ENCODE measurements around the gene TAF11L3.
"Not testable (repeated sequence)": the region's sequence is repeated elsewhere in the genome, so short reads cannot be mapped to it uniquely, and the experiment has no call there.

The TAF11L3 gene

GRCh38 chr5:17518067-17518466 is at the start of gene TAF11L3:
TSS of gene TAF11L3 (plus strand) at chr5:17518367.
- DNase-seq: not testable (repeated sequence)

- DNase-seq: no peak
These were observed 48.1 kb upstream of the TAF11L3 start for GRCh38 chr5:17470064-17470463.

DNA sequence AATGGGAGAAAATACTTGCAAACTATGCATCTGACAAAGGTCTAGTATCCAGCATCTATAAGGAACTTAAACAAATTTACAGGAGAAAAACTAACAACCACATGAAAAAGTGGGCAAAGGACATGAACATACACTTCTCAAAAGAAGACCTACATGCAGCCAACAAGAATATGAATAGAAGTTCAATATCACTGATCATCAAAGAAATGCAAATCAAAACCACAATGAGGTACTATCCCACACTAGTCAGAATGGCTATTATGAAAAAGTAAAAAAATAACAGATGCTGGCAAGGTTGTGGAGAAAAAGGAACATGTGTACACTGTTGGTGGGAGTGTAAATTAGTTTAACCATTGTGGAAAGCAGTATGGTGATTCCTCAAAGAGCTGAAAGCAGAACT is 43.1 kb upstream of the TAF11L3 start:
- not testable (repeated sequence) for DNase-seq

- peak; percentile 82 for DNase-seq
These were observed 41.1 kb upstream of the TAF11L3 start for GRCh38 chr5:17477043-17477442.

- peak; percentile 85 for DNase-seq
These were observed 40.4 kb upstream of the TAF11L3 start for GRCh38 chr5:17477573-17478265.

- DNase-seq: no peak
These were observed 36.8 kb upstream of the TAF11L3 start for GRCh38 chr5:17481378-17481777.

DNA sequence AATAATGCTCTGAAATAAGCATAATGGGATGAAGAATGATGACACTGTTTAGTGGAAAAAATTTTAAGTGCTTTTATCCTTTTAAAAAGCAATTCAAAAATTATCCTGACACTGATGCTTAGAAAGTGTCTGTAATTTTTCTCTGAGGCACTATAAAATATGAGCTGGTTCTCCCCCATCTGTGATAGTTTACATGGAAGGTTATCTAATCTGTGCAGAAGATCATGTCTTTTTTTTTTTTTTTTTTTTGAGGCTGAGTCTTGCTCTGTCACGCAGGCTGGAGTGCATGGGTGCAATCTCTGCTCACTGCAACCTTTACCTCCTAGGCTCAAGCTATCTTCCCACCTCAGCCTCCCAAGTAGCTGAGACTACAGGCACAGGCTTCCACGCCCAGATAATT is 35.4 kb upstream of the TAF11L3 start:
- no peak for DNase-seq

DNA sequence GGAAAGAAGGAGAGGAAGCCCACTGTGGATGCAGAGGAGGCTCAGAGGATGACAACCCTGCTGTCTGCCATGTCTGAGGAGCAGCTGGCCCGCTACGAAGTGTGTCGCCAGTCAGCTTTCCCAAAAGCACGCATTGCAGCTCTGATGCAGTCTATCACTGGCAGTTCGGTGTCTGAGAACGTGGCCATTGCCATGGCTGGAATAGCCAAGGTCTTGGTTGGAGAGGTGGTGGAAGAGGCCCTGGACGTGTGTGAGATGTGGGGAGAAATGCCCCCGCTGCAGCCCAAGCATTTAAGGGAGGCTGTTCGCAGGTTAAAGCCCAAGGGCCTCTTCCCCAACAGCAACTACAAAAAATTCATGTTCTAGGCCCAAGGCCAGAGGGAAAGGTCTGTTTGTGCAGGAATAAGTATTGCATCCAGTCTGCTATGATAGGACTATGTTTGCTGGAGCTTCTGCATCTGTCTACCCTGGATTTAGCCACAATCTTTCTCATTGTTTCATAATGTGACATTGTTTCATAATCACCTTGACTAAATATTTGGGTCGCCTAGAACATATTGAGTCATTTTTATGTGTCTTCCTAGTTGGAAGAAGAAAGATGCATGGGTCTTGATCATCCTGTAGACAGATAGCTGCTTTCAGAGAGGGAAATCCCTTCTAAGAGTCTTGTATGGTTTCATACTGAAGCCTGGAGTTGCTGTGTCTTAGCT is 31.5 kb upstream of the TAF11L3 start:
- not testable (repeated sequence) for DNase-seq

GRCh38 chr5:17487174-17487512 is 31.0 kb upstream of the TAF11L3 start:
- no peak for DNase-seq

GRCh38 chr5:17491257-17491656 is 26.9 kb upstream of the TAF11L3 start:
- not testable (repeated sequence) for DNase-seq

DNA sequence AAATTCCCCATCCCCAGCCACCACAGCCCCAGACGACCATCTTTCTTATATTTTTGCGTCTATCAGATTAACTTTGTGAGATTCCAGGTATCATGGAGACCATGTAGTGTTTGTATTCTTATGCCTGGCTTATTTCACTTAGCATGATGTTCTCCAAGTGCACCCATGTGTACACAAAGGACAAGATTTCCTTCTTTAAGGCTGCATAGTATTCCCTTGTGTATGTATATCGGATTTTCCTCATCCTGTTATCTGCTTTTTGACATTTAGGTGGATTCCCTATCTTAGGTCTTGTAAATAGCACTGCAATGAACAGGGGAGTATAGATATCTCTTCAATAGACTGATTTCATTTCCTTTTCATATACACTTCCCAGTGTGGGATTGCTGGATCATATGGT is 25.4 kb upstream of the TAF11L3 start:
- DNase-seq: no peak

DNA sequence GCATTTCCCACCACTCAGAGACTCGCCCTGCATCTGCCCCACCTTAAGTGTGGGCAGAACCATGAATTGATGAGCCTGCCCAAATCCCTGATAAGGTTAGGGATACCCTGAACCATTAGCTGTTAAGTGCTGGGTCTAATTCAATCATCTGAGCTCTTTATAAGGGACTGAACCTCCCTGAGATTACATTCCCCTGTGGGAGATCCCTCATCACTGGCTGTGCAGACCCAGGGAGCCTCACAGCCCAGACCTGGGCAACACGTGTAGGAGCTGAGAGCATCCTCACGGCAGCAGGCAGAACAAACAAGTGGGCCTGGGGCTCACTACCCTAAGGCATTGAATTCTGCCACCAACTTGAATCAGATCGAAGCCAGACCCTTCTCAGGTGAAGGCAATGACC is 20.7 kb upstream of the TAF11L3 start:
- no peak for DNase-seq

- DNase-seq: not testable (repeated sequence)
These were observed 20.2 kb upstream of the TAF11L3 start, which contains the start of gene TAF11L2 for GRCh38 chr5:17497931-17498330. TSS of gene TAF11L2 (plus strand) at chr5:17498231.

DNA sequence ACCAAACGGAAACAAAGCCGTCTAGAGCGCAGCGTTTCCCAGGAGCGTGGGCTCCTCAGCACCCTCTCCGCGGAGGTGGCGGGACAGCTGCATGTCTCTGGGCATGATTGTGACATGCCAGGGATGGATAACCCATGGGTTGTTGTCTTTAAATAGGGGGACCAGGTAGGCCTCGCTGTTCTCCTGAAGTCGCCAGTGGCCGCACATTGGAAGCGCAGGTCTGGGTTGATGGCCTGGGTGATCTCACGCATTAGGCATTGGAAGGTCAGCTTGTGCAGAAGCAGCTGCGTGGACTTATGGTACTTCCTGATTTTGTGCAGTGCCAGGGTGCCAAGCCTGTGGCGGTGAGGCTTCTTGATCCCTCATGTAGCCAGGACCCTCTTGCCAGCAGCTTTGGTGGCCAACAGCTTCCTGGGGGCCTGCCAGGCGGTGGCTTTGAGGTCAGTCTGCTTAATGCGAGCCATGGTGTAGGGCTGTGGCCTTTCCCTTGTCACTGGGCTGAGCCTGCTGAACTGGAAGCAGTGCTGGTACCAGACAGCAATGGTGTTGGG is 6.3 kb upstream of the TAF11L3 start:
- DNase-seq: no peak

DNA sequence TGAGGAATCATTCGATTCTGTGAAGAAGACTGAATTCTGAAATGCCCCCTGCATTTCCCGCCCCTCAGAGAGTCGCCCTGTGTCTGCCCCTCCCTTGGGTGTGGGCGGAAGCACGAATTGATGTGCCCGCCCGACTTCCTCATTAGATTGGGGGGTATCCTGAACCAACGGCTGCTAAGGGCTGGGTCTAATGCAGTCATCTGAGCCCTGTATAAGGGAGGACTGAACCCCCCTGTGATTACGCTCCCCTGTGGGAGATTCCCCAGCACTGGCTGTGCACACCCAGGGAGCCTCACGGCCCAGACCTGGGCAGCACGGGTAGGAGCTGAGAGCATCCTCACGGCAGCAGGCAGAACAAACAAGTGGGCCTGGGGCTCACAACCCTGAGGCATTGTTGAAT is 641 bp upstream of the TAF11L3 start:
- not testable (repeated sequence) for DNase-seq

DNA sequence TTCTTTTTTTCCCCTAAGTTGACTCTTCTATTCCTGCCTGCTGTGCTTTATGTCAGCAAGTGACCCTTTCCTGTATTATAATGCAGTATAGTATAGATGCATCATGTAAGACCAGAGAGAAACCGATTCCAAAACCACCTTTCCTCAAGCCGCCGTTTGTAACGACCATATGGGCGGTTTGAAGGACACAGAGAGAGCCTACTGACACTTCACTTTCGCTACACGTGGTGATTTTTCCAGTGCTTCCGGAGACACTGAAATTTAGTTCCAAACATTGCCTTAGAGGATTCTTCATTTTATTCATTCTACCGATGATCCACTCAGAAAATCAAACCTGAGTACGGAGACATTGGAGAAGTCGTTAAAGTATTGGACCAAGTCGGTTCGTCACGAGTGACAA is 1.3 kb downstream of the TAF11L3 start:
- not testable (repeated sequence) for DNase-seq

GRCh38 chr5:17521501-17521900 is 3.3 kb downstream of the TAF11L3 start, which contains the start of gene TAF11L4:
TSS of gene TAF11L4 (plus strand) at chr5:17521801.
- not testable (repeated sequence) for DNase-seq

DNA sequence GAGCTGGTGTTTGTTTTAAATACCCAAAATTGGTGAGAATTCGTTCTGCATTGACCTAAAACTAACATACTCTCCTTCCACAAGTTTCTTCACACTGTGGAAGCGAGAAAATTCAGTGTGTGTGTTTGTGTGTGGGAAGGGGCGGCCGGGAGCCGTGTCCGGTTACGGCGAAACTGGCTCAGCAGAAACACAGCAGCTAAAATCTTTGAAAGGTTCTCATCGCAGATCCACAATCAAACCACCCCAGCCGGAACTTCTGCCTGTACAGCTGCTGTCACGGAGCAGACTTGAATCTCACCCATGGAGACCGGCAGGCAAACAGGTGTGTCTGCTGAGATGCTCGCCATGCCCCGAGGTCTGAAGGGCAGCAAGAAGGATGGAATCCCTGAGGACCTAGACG is 6.8 kb downstream of the TAF11L3 start, which contains the start of gene TAF11L5:
TAF11L5 (plus strand) TSS at position 301 of the 400 bp plus-strand sequence.
- DNase-seq: not testable (repeated sequence)

GRCh38 chr5:17526504-17526903 is 8.3 kb downstream of the TAF11L3 start:
- not testable (repeated sequence) for DNase-seq

- not testable (repeated sequence) for DNase-seq
These were observed 10.2 kb downstream of the TAF11L3 start, which contains the start of gene TAF11L6 for GRCh38 chr5:17528369-17528768. TSS of gene TAF11L6 (plus strand) at chr5:17528669.
